Measurements from ENCODE around the gene SMPD3.

SMPD3 gene

GRCh38 chr16:68328860-68329390 lies 119.4 kb downstream of the SMPD3 start:
- DNase-seq (ENCODE audit: low spot score), result no peak
- no peak for TF ChIP-seq CTCF (IDR thresholded peaks at IDR 0.05; ENCODE audit: extremely low read depth, missing control alignments)

DNA sequence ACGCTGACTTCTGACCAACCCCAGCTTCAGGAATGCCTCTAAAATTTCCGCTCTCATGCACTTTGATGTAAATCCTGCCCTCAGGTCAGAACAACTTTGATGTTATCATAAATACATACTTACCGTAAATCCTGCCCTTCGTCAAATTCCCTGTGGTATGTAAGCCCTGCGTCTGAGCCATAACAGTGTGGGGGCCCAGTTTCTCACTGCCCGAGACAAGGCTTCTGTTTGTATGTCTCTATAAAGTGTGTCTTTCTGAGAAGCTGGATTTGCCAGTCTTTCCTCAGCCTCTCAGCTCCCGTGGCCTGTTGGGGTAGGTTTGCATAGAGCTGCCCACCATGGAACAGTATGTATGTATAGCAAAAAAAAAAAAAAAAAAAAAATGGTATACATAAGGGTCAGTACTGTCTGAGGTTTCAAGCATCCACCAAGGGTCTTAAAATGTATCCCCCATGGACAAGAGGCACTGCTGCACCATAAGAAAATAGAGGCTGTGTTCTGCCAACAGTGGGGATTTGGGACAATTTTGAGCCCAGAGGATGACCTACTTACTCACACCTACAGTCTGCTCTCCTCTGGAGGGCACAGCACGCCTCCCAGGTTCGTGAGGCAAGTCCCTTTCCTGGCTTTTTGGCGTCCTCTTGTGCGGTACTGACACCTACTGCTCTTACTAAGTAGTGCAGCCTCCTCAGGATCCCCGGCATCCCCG lies 120.0 kb downstream of the SMPD3 start:
- TF ChIP-seq CTCF (IDR thresholded peaks at IDR 0.05; ENCODE audit: extremely low read depth, missing control alignments), result peak; percentile 89
- DNase-seq (ENCODE audit: low spot score), result peak; percentile 87

- no peak for TF ChIP-seq CTCF (IDR thresholded peaks at IDR 0.05; ENCODE audit: extremely low read depth, missing control alignments)
- no peak for DNase-seq (ENCODE audit: low spot score)
Measured at GRCh38 chr16:68324780-68325357, 123.4 kb downstream of the SMPD3 start.

GRCh38 chr16:68324336-68324735 lies 124.0 kb downstream of the SMPD3 start:
- DNase-seq (ENCODE audit: low spot score), result no peak
- no peak for TF ChIP-seq CTCF (IDR thresholded peaks at IDR 0.05; ENCODE audit: extremely low read depth, missing control alignments)

DNA sequence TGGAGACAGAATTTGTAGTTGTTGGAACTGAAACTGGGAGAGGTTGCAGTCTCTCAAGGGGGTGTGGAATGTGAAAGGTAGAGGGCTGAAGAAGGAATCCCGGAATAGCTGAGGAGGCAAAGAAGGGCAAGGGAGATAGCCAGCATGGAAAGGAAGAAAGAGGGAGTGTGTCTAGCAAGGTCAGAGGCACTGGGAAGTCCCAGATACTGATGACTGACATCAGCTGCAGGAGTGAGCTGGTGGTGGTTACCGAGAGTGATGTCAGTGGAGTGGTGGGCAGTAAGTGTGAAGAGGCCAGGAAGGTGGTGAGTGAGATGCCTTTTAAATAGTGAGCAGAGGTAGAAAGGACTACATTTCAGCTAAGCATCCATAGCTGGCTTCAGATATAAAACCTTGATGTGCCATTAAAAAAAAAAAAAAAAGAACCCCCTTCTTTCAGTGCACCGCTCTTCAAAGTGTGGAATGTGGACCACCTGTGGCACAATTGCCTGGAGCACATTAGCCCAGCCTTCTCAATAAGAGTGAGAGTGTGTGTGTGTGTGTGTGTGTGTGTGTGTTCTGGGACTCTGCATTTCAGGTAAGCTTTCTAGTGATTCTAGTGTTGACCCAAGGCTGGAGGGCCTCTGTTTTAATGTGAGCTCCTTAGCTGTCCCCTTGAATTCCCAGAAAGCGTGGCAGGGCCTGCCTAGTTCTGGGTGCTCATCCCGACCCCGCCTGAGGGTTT lies 129.0 kb downstream of the SMPD3 start:
- no peak for TF ChIP-seq CTCF (IDR thresholded peaks at IDR 0.05; ENCODE audit: extremely low read depth, missing control alignments)
- DNase-seq (ENCODE audit: low spot score), result peak; percentile 77

- TF ChIP-seq CTCF (IDR thresholded peaks at IDR 0.05; ENCODE audit: extremely low read depth, missing control alignments), result no peak
- no peak for DNase-seq (ENCODE audit: low spot score)
Measured at GRCh38 chr16:68313116-68313515, 135.2 kb downstream of the SMPD3 start.
